Measurements from ENCODE around the gene LMF2.

DNA sequence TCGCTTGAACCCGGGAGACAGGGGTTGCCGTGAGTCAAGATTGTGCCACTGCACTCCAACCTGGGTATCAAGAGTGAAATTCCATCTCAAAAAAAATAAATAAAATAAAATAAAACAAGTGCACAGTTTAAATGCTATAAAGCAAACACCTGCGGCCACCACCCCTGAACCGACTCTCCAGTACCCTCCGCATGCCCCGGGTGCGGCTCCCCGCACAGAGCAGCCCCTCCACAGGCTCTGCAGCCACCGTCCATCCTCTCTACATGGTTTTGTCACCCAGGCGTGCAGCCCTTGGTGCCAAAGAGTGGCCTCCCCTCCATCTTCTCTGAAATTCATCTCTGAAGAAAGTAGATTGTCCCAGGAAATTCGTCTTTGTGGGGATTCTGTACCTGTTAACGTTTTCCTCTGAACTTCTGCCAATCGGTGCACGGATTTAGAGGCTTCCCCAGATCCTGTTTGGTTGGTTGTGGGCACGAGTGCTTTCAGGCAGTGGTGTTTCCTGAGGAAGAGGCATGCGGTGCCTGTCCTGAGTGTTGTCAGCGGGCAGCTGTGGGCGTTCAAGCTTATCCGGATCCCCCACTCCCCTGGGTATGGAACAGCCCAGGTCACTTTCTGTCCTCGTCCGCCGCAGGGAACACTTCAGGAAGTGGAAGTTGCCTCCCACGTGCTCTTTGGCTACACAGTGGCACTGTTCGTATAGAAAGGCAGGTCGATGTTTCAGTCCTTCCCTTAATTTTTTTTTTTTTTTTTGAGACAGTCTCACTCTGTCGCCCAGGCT lies 16.8 kb downstream of the LMF2 start:
- TF ChIP-seq, protein P1, sequence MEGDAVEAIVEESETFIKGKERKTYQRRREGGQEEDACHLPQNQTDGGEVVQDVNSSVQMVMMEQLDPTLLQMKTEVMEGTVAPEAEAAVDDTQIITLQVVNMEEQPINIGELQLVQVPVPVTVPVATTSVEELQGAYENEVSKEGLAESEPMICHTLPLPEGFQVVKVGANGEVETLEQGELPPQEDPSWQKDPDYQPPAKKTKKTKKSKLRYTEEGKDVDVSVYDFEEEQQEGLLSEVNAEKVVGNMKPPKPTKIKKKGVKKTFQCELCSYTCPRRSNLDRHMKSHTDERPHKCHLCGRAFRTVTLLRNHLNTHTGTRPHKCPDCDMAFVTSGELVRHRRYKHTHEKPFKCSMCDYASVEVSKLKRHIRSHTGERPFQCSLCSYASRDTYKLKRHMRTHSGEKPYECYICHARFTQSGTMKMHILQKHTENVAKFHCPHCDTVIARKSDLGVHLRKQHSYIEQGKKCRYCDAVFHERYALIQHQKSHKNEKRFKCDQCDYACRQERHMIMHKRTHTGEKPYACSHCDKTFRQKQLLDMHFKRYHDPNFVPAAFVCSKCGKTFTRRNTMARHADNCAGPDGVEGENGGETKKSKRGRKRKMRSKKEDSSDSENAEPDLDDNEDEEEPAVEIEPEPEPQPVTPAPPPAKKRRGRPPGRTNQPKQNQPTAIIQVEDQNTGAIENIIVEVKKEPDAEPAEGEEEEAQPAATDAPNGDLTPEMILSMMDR (IDR thresholded peaks at IDR 0.05), result no peak
- no peak for TF ChIP-seq POLR2AphosphoS5 (IDR thresholded peaks at IDR 0.05; ENCODE audit: low read depth, low read length)
